GM12891 (cell line): ENCODE measurements around the gene ADCK1.

Experiments used
- PAX5 ChIP-seq: IDR thresholded peaks from 2 replicates; pipeline ENCODE4 v1.6.1; 2011; ENCODE audit warnings: low read length, moderate library complexity, mild to moderate bottlenecking; ENCODE audit not compliant: insufficient read depth, severe bottlenecking
- POLR2A ChIP-seq: IDR thresholded peaks from 2 replicates; pipeline ENCODE4 v1.6.1; 2011; ENCODE audit warnings: low read depth, low read length, control low read depth
- POLR2AphosphoS5 ChIP-seq: IDR thresholded peaks from 2 replicates; pipeline ENCODE4 v1.6.1; 2011; ENCODE audit warnings: low read depth, low read length, control low read depth
- POU2F2 ChIP-seq: IDR thresholded peaks from 2 replicates; pipeline ENCODE4 v1.6.1; 2011; ENCODE audit warnings: low read depth, mild to moderate bottlenecking, control low read depth, low read length, moderate library complexity
- SPI1 ChIP-seq: IDR thresholded peaks from 2 replicates; pipeline ENCODE4 v1.6.1; 2011; ENCODE audit warnings: low read depth, low read length, control low read depth
- TAF1 ChIP-seq: IDR thresholded peaks from 2 replicates; pipeline ENCODE4 v1.6.1; 2011; ENCODE audit warnings: low read depth, low read length, control low read depth

DNA sequence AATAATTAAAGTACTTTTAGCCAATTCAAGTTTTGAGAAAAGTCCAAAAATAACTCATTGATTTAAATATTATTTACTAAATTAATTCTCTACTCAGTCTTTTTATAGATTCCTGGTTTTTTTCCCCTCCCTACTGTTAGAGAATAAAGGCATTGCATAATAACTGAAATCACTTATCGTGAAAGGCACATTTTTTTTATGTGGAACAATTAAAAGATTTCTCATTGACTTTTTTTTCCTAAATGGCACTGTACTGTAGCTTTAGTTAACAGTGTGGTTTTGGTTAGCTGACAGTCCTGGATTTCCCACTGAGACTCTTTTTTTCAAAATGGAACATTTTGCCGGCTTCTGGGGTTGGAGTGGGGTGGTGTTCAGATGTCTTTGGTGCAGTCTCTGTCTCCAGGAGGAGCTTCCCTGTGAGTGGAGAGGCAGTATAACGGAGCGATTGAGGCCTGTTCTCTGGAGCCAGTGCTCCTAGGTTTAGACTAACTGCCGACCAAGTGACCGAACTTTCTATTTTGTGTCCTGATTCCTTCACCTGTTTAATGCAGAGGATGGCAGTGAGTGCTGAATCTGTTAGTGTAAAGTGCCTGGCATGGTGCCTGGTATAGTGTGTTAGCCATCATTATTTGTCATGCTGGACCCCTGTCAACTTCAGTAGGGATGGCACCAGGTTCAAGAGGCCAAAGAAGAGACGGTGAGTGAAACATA, 117.7 kb downstream of the ADCK1 start:
- TF ChIP-seq POLR2A (no peak), POLR2AphosphoS5 (no peak), POU2F2 (no peak), SPI1 (no peak), TAF1 (no peak), PAX5 (no peak)
